Lower leg skin (tissue), 4 donors: ENCODE results near the gene ADCY7. TPM values are rescaled to one million over a fixed set of nuclear protein-coding genes. Genes with fewer than 3 reads are reported as not detected.

ENCODE experiments used
- DNase-seq, 2 donors: peaks; one replicate each; pipeline ENCODE4 v3.0.0-alpha.2; 2019; ENCODE audit warnings: low spot score in 2 of 2
- H3K4me3 ChIP-seq: fragments of 200-600 bp; sonication (generic); 2 replicates; pipeline ENCODE4 v1.5.1; 2017; ENCODE audit warnings: mild to moderate bottlenecking, low read depth; ENCODE audit not compliant: poor library complexity, severe bottlenecking
- POLR2A ChIP-seq, 2 donors: fragments of 450-650 bp; IDR thresholded peaks; one replicate each; pipeline ENCODE4 v1.6.1; 2016 to 2017; ENCODE audit warnings: antibody characterized with exemption in 2 of 2, mild to moderate bottlenecking in 1 of 2, moderate library complexity in 1 of 2
- WGBS, 2 donors: methylation state at CpG; one replicate each; pipeline ENCODE4 v1.1.5; 2018; 5-methylcytosine and 5-hydroxymethylcytosine counted together
- intact Hi-C: fragments of 100-400 bp; cut with DNase I; formaldehyde crosslinking; loops from one replicate; pipeline ENCODE4 v1.15.0; 2023; ENCODE audit warnings: low total_unique reads
- total RNA-seq, 4 donors: library from RNA; depleted of rRNA; stranded (reverse); fragments of >200 nt; gene quantifications; one replicate each; pipeline ENCODE4 v1.1.0, GENCODE V29; 2016
- TF ChIP-seq, protein P1 (sequence below), 3 donors: fragments of 450-650 bp; IDR thresholded peaks; one replicate each; pipeline ENCODE4 v1.5.1; 2016; ENCODE audit warnings: antibody characterized with exemption in 3 of 3, mild to moderate bottlenecking in 3 of 3, moderate library complexity in 2 of 3

The ADCY7 gene
- total RNA-seq, 4 donors from 2014 or later = 14.0 to 28.2 (median 21.0) TPM

DNA sequence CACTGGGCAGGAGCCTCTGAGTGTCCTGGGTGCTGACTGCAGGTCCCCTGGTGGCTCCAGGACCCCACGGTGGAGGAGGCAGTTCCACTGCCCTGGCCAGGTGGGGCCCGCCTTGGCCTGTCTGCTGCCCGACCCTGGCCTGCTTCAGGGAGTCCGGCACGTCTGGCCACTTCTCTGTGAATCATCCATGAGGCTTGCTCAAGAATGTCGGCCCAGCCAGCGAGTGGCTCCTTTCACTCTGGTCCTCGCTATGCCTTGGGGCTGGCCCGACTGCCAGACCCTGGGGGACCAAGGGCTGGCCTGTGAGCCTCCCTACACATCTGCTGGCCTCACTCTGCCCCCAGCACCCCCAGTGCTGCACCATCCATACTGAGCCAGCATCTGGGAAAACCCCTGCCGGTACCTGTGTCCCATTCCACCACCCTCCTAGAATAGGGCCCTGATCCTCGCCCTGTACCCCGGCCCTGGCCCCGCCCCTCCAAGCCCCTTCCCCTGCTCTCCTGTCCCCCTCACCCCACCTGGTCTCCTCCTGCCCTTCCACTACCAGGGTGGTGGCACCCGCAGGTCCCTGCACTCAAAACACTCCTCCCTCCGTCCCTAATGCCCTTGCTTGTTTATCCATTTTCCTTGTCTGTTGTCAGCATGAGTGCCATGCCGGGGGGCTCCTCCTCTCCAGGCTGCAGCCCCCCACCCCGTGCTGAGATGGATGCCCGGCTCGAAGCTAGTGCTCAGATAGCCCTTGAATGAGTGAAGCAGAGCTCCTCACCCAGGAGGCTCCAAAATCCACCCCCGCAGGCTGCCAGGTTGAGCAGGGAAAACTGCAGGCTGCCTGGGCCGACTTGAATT, 35.5 kb downstream of the ADCY7 start:
- DNase-seq = peak in 1 of 2 donors; percentile 84
- 77 to 81% methylated on average over 19 of the region's 21 CpGs for WGBS, 2 donors
- intact Hi-C loops = no loop called here
- H3K4me3 ChIP-seq = no peak overlapping the region
- TF ChIP-seq, protein P1, sequence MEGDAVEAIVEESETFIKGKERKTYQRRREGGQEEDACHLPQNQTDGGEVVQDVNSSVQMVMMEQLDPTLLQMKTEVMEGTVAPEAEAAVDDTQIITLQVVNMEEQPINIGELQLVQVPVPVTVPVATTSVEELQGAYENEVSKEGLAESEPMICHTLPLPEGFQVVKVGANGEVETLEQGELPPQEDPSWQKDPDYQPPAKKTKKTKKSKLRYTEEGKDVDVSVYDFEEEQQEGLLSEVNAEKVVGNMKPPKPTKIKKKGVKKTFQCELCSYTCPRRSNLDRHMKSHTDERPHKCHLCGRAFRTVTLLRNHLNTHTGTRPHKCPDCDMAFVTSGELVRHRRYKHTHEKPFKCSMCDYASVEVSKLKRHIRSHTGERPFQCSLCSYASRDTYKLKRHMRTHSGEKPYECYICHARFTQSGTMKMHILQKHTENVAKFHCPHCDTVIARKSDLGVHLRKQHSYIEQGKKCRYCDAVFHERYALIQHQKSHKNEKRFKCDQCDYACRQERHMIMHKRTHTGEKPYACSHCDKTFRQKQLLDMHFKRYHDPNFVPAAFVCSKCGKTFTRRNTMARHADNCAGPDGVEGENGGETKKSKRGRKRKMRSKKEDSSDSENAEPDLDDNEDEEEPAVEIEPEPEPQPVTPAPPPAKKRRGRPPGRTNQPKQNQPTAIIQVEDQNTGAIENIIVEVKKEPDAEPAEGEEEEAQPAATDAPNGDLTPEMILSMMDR (IDR thresholded peaks at IDR 0.05) = no peak
- no peak for TF ChIP-seq POLR2A (IDR thresholded peaks at IDR 0.05)

DNA sequence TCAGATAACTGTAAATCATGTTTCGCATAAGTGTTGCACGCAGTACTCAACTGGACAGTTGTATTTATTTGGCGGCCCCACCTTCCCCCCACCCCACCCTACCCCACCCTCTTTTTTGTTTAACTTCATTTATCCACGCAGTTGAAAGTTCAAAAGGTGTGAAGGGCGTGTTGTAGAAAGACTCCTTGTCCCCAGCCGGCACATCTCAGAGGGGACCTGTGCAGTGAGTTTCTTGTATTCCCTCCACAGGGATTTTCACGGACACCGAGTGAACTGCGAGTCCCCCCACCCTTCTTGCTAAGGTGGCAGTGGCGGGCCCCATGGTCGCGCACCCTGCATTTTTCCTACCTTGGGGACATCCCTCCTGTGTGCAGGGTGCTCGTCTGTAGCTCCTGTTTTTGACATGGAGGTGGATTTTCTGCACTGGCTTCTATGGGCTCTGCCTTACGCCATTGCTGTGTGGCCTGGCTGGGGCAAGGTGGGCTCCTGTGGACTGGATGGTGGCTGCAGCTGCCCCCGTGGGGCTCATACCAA, 36.2 kb downstream of the ADCY7 start:
- 83 to 85% methylated on average over 15 of the region's 15 CpGs for WGBS, 2 donors
- H3K4me3 ChIP-seq = no peak overlapping the region
- TF ChIP-seq, protein P1 (IDR thresholded peaks at IDR 0.05) = no peak
- TF ChIP-seq POLR2A (IDR thresholded peaks at IDR 0.05) = no peak
- DNase-seq = peak in 1 of 2 donors; percentile 83
- intact Hi-C loops = no loop called here

DNA sequence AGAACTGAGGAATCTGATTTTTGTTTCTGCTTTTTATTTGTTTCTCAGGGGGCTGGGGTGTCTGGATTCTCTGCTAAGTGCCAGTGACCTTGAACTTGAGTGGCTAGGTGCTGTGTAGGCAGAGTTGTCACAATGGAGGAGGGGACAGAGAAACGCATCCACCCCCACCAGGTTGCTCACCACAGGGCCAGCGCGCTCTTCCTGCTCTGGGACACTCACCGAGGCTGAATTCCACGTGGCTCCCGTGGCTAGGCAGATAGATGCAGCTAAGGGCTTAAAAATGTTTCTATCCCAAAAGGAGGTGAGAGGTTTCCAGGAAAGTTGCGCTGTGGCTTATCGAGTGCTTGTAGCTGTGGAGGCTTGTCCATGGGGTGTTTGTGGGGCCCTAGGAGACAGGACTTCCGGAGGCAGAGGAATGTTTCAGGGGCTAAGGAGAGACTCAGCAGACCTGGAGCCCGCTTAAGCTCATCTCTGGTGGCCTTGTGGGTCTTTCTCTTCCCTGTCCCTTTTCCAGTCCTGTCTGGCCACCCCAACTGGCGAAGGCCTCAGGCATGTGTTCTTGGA, 36.8 kb downstream of the ADCY7 start:
- DNase-seq = peak in 1 of 2 donors; percentile 34
- no peak for TF ChIP-seq POLR2A (IDR thresholded peaks at IDR 0.05)
- TF ChIP-seq, protein P1 (IDR thresholded peaks at IDR 0.05) = no peak
- H3K4me3 ChIP-seq = no peak overlapping the region
- 80 to 84% methylated on average over 11 of the region's 11 CpGs for whole genome bisulfite sequencing, 2 donors
- intact Hi-C loops = no loop called here

DNA sequence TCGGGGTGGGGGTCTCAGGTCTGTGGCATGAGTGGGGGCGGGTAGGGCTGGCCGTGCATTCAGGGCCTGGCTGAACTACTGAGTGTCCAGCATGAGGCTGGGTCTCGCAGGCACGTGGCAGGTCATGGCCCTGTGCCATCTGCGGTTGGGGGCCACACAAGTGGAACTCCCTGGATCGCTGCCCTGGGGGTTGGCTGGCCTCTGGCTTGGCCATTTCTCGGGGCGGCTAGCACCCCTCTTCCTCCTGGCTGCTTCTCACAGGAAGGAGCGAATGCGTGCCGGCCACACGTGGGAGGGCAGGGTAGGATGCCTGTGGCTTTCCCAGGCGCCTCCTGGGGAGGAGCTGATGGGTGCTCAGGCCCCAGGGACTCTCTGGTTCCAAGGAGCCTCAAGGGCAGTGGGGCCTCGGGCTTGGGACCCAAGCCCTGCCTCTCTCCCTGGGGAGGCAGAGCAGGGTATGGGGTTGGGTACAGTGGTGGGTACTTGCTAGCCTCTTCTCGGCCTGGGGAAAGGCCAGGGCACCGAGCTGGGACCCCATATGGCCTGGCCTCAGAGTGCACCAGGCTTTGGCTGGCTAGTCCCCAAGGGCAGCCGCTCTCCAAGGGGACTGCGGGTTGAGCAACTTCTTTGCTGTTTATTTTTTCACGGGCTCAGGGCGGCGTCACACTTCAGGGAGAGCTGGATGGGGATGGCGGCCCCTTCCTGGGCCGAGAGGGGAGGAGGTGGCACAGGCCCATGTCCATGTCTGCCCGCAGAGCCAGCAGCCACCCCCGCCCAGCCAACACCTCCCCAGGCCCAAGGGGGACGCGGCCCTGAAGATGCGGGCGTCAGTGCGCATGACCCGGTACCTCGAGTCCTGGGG, 37.5 kb downstream of the ADCY7 start:
- TF ChIP-seq POLR2A (IDR thresholded peaks at IDR 0.05) = no peak
- TF ChIP-seq, protein P1 (IDR thresholded peaks at IDR 0.05) = no peak
- no peak overlapping the region for H3K4me3 ChIP-seq
- intact Hi-C loops = no loop called here
- peak in 1 of 2 donors; percentile 84 for DNase-seq
- whole genome bisulfite sequencing, 2 donors = 81 to 82% methylated on average over 25 to 30 of the region's 33 CpGs
